HCT116 (cell line): ENCODE results near the gene MSTO1.

ENCODE experiments used
- EZH2 ChIP-seq: fragments of 200-600 bp; sonication (generic); IDR thresholded peaks from 2 replicates; pipeline ENCODE4 v1.6.1; 2017; ENCODE audit warnings: antibody characterized with exemption, mixed run types
- EZH2phosphoT487 ChIP-seq: fragments of 200-600 bp; IDR thresholded peaks from 2 replicates; pipeline ENCODE4 v1.6.1; 2018; ENCODE audit warnings: antibody characterized with exemption, borderline replicate concordance
- POLR2A ChIP-seq: IDR thresholded peaks from 2 replicates; pipeline ENCODE4 v1.7.0; 2011; ENCODE audit warnings: borderline replicate concordance; ENCODE audit not compliant: insufficient read depth, insufficient read length; ENCODE audit errors: extremely low read depth
- RAD21 ChIP-seq: IDR thresholded peaks from 2 replicates; pipeline ENCODE4 v1.6.1; 2012; ENCODE audit warnings: low read depth, mild to moderate bottlenecking
- TF ChIP-seq, protein P1 (sequence below), 3 experiments: fragments of 200-600 bp in 1 of 3; sonication (generic) in 1 of 3; IDR thresholded peaks in 2 of 3; conservative IDR thresholded peaks in 1 of 3; 2 replicates each; pipeline ENCODE4 v1.5.1; 2012 to 2017; ENCODE audit warnings: low read depth in 2 of 3, low read length in 2 of 3, antibody characterized with exemption in 1 of 3, borderline replicate concordance in 1 of 3, control low read depth in 1 of 3, mild to moderate bottlenecking in 1 of 3, mixed read lengths in 1 of 3, mixed run types in 1 of 3, moderate library complexity in 1 of 3; ENCODE audit not compliant: insufficient read depth in 1 of 3

- TF ChIP-seq, protein P1, sequence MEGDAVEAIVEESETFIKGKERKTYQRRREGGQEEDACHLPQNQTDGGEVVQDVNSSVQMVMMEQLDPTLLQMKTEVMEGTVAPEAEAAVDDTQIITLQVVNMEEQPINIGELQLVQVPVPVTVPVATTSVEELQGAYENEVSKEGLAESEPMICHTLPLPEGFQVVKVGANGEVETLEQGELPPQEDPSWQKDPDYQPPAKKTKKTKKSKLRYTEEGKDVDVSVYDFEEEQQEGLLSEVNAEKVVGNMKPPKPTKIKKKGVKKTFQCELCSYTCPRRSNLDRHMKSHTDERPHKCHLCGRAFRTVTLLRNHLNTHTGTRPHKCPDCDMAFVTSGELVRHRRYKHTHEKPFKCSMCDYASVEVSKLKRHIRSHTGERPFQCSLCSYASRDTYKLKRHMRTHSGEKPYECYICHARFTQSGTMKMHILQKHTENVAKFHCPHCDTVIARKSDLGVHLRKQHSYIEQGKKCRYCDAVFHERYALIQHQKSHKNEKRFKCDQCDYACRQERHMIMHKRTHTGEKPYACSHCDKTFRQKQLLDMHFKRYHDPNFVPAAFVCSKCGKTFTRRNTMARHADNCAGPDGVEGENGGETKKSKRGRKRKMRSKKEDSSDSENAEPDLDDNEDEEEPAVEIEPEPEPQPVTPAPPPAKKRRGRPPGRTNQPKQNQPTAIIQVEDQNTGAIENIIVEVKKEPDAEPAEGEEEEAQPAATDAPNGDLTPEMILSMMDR (IDR thresholded peaks at IDR 0.05 in 2 of 3, conservative IDR thresholded peaks at IDR 0.05 in 1 of 3; ENCODE audit: borderline replicate concordance in 1 of 3, insufficient read depth in 1 of 3, low read depth in 2 of 3, low read length in 2 of 3) = no peak
- TF ChIP-seq POLR2A (no peak), EZH2phosphoT487 (no peak), EZH2 (no peak), RAD21 (no peak)
Observed at GRCh38 chr1:155636397-155637153, 26.6 kb downstream of the MSTO1 start.
